Limb (tissue), 2 donors: ENCODE measurements around the gene PITHD1.
"Not testable (repeated sequence)": the region's sequence is repeated elsewhere in the genome, so short reads cannot be mapped to it uniquely, and the experiment has no call there.

Experiments
- DNase-seq, 2 donors: peaks; one replicate each; pipeline ENCODE4 v3.0.0-alpha.2; 2016; ENCODE audit errors: extremely low spot score in 2 of 2

Gene PITHD1

GRCh38 chr1:23777979-23778814 lies at the start of gene PITHD1:
Gene PITHD1 (plus strand): TSS chr1:23778418. CDS start chr1:23778516, 98 bp downstream.
- DNase-seq = peak; percentile 81 to 93

- no peak for DNase-seq
These were observed 45.6 kb upstream of the PITHD1 start for GRCh38 chr1:23732363-23733224.

GRCh38 chr1:23733281-23733680 lies 44.9 kb upstream of the PITHD1 start:
- DNase-seq = not testable (repeated sequence)

GRCh38 chr1:23736437-23737134 lies 41.6 kb upstream of the PITHD1 start:
- DNase-seq = no peak

- DNase-seq = no peak
These were observed 36.6 kb upstream of the PITHD1 start for GRCh38 chr1:23741609-23742008.

GRCh38 chr1:23742670-23743286 lies 35.4 kb upstream of the PITHD1 start:
- DNase-seq = no peak

- DNase-seq = peak; percentile 81 to 88
These were observed 34.7 kb upstream of the PITHD1 start, which contains the start of gene ELOA for GRCh38 chr1:23743287-23744152. Gene ELOA (plus strand): TSS chr1:23743471. CDS start chr1:23743504, 33 bp downstream.

GRCh38 chr1:23745515-23745914 lies 32.7 kb upstream of the PITHD1 start:
- DNase-seq = no peak

GRCh38 chr1:23748016-23748415 lies 30.2 kb upstream of the PITHD1 start:
- no peak for DNase-seq

- DNase-seq = no peak
These were observed 27.0 kb upstream of the PITHD1 start for GRCh38 chr1:23751050-23751814.

- no peak for DNase-seq
These were observed 26.4 kb upstream of the PITHD1 start for GRCh38 chr1:23751815-23752200.

- DNase-seq = no peak
These were observed 25.3 kb upstream of the PITHD1 start for GRCh38 chr1:23752909-23753308.

GRCh38 chr1:23756676-23757075 lies 21.5 kb upstream of the PITHD1 start:
- DNase-seq = no peak

GRCh38 chr1:23757812-23758211 lies 20.4 kb upstream of the PITHD1 start:
- no peak for DNase-seq

GRCh38 chr1:23759277-23759676 lies 18.9 kb upstream of the PITHD1 start:
- no peak for DNase-seq

GRCh38 chr1:23763041-23763577 lies 15.1 kb upstream of the PITHD1 start:
- DNase-seq = no peak

GRCh38 chr1:23768733-23769132 lies 9.5 kb upstream of the PITHD1 start:
- no peak for DNase-seq

- peak; percentile 77 to 90 for DNase-seq
These were observed 6.0 kb upstream of the PITHD1 start for GRCh38 chr1:23772049-23772853.
